RWPE2 (cell line): ENCODE data around the gene TIMM22.

ENCODE experiments used
- ATAC-seq: fragments of 200-7000 bp; cut with Tn5 transposase; 3 replicates; pipeline ENCODE4 v1.9.1; 2021; ENCODE audit warnings: low read depth
- DNase-seq: peaks from one replicate; pipeline ENCODE4 v3.0.0-alpha.2; 2020; ENCODE audit warnings: low spot score
- H3K27ac ChIP-seq: fragments of 450-650 bp; 2 replicates; pipeline ENCODE4 v1.5.1; 2017; ENCODE audit warnings: mild to moderate bottlenecking; ENCODE audit not compliant: poor library complexity, severe bottlenecking
- H3K27me3 ChIP-seq: fragments of 250-450 bp; sonication (Bioruptor Pico); 2 replicates; pipeline ENCODE4 v1.5.1; 2021; ENCODE audit warnings: mild to moderate bottlenecking, moderate library complexity; ENCODE audit not compliant: insufficient read depth, poor library complexity, severe bottlenecking
- H3K36me3 ChIP-seq: fragments of 250-450 bp; sonication (Bioruptor Pico); 2 replicates; pipeline ENCODE4 v1.5.1; 2020; ENCODE audit warnings: low read depth, mild to moderate bottlenecking, moderate library complexity
- H3K4me1 ChIP-seq: fragments of 250-450 bp; sonication (Bioruptor Pico); 2 replicates; pipeline ENCODE4 v1.5.1; 2021; ENCODE audit warnings: mild to moderate bottlenecking, moderate library complexity; ENCODE audit not compliant: insufficient read depth, poor library complexity, severe bottlenecking
- H3K4me3 ChIP-seq: fragments of 250-450 bp; sonication (Bioruptor Pico); 2 replicates; pipeline ENCODE4 v1.5.1; 2021; ENCODE audit warnings: mild to moderate bottlenecking, moderate library complexity; ENCODE audit not compliant: severe bottlenecking
- H3K9me3 ChIP-seq: fragments of 250-450 bp; sonication (Bioruptor Pico); 2 replicates; pipeline ENCODE4 v1.5.1; 2021; ENCODE audit warnings: mild to moderate bottlenecking, moderate library complexity; ENCODE audit not compliant: severe bottlenecking
- CTCF ChIP-seq: fragments of 450-650 bp; IDR thresholded peaks from one replicate; pipeline ENCODE4 v1.5.1; 2017; ENCODE audit warnings: mild to moderate bottlenecking, moderate library complexity; ENCODE audit not compliant: poor library complexity, severe bottlenecking

The TIMM22 gene

GRCh38 chr17:1033503-1033902, 36.6 kb downstream of the TIMM22 start:
- no peaks in the 10 kb centered on the region for H3K36me3 ChIP-seq
- H3K4me3 ChIP-seq = no peak overlapping the region
- no peak for ATAC-seq
- no peak for TF ChIP-seq CTCF
- no peaks in the 10 kb centered on the region for H3K4me1 ChIP-seq
- no peak overlapping the region for H3K27ac ChIP-seq
- H3K9me3 ChIP-seq = no peaks in the 10 kb centered on the region
- no peaks in the 10 kb centered on the region for H3K27me3 ChIP-seq
- no peak for DNase-seq

- Histone ChIP-seq H3K27me3 (no peaks in the 10 kb centered on the region), H3K27ac (no peak overlapping the region), H3K9me3 (no peaks in the 10 kb centered on the region), H3K4me1 (no peaks in the 10 kb centered on the region), H3K36me3 (no peaks in the 10 kb centered on the region), H3K4me3 (no peak overlapping the region)
- DNase-seq (no peak), ATAC-seq (no peak)
- TF ChIP-seq CTCF = no peak
Measured at GRCh38 chr17:1034652-1035210, 37.8 kb downstream of the TIMM22 start.

- no peak for TF ChIP-seq CTCF
- DNase-seq (no peak), ATAC-seq (no peak)
- H3K4me3 ChIP-seq = no peak overlapping the region
- no peaks in the 10 kb centered on the region for H3K36me3 ChIP-seq
- H3K4me1 ChIP-seq = no peaks in the 10 kb centered on the region
- no peaks in the 10 kb centered on the region for H3K27me3 ChIP-seq
- no peak overlapping the region for H3K27ac ChIP-seq
- H3K9me3 ChIP-seq = no peaks in the 10 kb centered on the region
Measured at GRCh38 chr17:1035546-1036170, 38.7 kb downstream of the TIMM22 start.

- no peaks in the 10 kb centered on the region for H3K4me1 ChIP-seq
- no peak overlapping the region for H3K27ac ChIP-seq
- H3K9me3 ChIP-seq = no peaks in the 10 kb centered on the region
- H3K36me3 ChIP-seq = peaks cover 2% of the 10 kb centered on the region; the same call in 1 of the 2 replicates
- ATAC-seq = no peak
- H3K27me3 ChIP-seq = no peaks in the 10 kb centered on the region
- no peak for DNase-seq
- no peak overlapping the region for H3K4me3 ChIP-seq
- TF ChIP-seq CTCF = no peak
Measured at GRCh38 chr17:1036171-1036844, 39.4 kb downstream of the TIMM22 start.

- no peak overlapping the region for H3K4me3 ChIP-seq
- H3K27me3 ChIP-seq = no peaks in the 10 kb centered on the region
- H3K36me3 ChIP-seq = peaks cover 4% of the 10 kb centered on the region; the same call in 1 of the 2 replicates
- DNase-seq = no peak
- TF ChIP-seq CTCF = no peak
- H3K27ac ChIP-seq = no peak overlapping the region
- H3K4me1 ChIP-seq = no peaks in the 10 kb centered on the region
- no peaks in the 10 kb centered on the region for H3K9me3 ChIP-seq
- no peak for ATAC-seq
Measured at GRCh38 chr17:1036845-1037237, 39.9 kb downstream of the TIMM22 start.
